Adrenal gland (tissue), 5 donors: ENCODE data around the gene ZSWIM5.

ENCODE experiments used
- CTCF ChIP-seq, 6 experiments: fragments of 450-650 bp in 4 of 6; fragments of 200-600 bp in 2 of 6; sonication (generic) in 1 of 6; IDR thresholded peaks; 1 replicate in 5 of 6; 2 replicates in 1 of 6; pipeline versions ENCODE4 v1.5.1 to v1.8.0; 2016 to 2021; ENCODE audit warnings: antibody characterized with exemption in 6 of 6, mild to moderate bottlenecking in 2 of 6, moderate library complexity in 1 of 6
- POLR2A ChIP-seq, 2 donors: fragments of 450-650 bp; IDR thresholded peaks; one replicate each; pipeline ENCODE4 v1.6.1; 2017; ENCODE audit warnings: antibody characterized with exemption in 2 of 2, mild to moderate bottlenecking in 2 of 2, moderate library complexity in 1 of 2
- donor health status: DM: no; HTN: no; CAD: no.

GRCh38 chr1:45122724-45123123 lies 83.7 kb downstream of the ZSWIM5 start:
- TF ChIP-seq CTCF (IDR thresholded peaks at IDR 0.05) (no peak), POLR2A (IDR thresholded peaks at IDR 0.05) (no peak)
